Measurements from ENCODE around the gene WHAMM. TPM values are rescaled to one million over a fixed set of nuclear protein-coding genes. Genes with fewer than 3 reads are reported as not detected.

The WHAMM gene
- total RNA-seq, 1 donor from 2014 or later = 18.8 TPM

GRCh38 chr15:82845686-82846085, 36.3 kb downstream of the WHAMM start:
- no peak for TF ChIP-seq CTCF (IDR thresholded peaks at IDR 0.05)
- Histone ChIP-seq H3K4me1 (no peaks in the 10 kb centered on the region), H3K27ac (no peak overlapping the region), H3K4me3 (no peak overlapping the region), H3K9me3 (no peaks in the 10 kb centered on the region), H3K36me3 (no peaks in the 10 kb centered on the region), H3K27me3 (no peaks in the 10 kb centered on the region)
- intact Hi-C loops (cut with DNase I) = no loop called here
- no peak for DNase-seq (ENCODE audit: low spot score in 2 of 2)

GRCh38 chr15:82846621-82847020, 37.2 kb downstream of the WHAMM start:
- no peaks in the 10 kb centered on the region for H3K9me3 ChIP-seq
- no peak for TF ChIP-seq CTCF (IDR thresholded peaks at IDR 0.05)
- DNase-seq (ENCODE audit: low spot score in 2 of 2) = no peak
- H3K36me3 ChIP-seq = no peaks in the 10 kb centered on the region
- no peak overlapping the region for H3K4me3 ChIP-seq
- no peaks in the 10 kb centered on the region for H3K4me1 ChIP-seq
- no peak overlapping the region for H3K27ac ChIP-seq
- intact Hi-C loops (cut with DNase I) = no loop called here
- no peaks in the 10 kb centered on the region for H3K27me3 ChIP-seq

GRCh38 chr15:82847703-82848102, 38.3 kb downstream of the WHAMM start:
- intact Hi-C loops (cut with DNase I) = no loop called here
- no peak overlapping the region for H3K4me3 ChIP-seq
- H3K36me3 ChIP-seq = no peaks in the 10 kb centered on the region
- TF ChIP-seq CTCF (IDR thresholded peaks at IDR 0.05) = no peak
- H3K4me1 ChIP-seq = no peaks in the 10 kb centered on the region
- DNase-seq (ENCODE audit: low spot score in 2 of 2) = no peak
- no peaks in the 10 kb centered on the region for H3K27me3 ChIP-seq
- no peak overlapping the region for H3K27ac ChIP-seq
- H3K9me3 ChIP-seq = no peaks in the 10 kb centered on the region

GRCh38 chr15:82848241-82848993, 39.0 kb downstream of the WHAMM start:
- TF ChIP-seq CTCF (IDR thresholded peaks at IDR 0.05) = no peak
- intact Hi-C loops (cut with DNase I) = no loop called here
- Histone ChIP-seq H3K27me3 (no peaks in the 10 kb centered on the region), H3K27ac (no peak overlapping the region), H3K36me3 (no peaks in the 10 kb centered on the region), H3K9me3 (no peaks in the 10 kb centered on the region), H3K4me1 (no peaks in the 10 kb centered on the region), H3K4me3 (no peak overlapping the region)
- no peak for DNase-seq (ENCODE audit: low spot score in 2 of 2)

- intact Hi-C loops (cut with DNase I) = no loop called here
- DNase-seq (ENCODE audit: low spot score in 2 of 2) = peak in 1 of 2 donors; percentile 68
- Histone ChIP-seq H3K4me1 (no peaks in the 10 kb centered on the region), H3K27ac (no peak overlapping the region), H3K9me3 (no peaks in the 10 kb centered on the region), H3K27me3 (no peaks in the 10 kb centered on the region), H3K4me3 (peak overlapping the region in 1 of 2 donors; percentile 27), H3K36me3 (no peaks in the 10 kb centered on the region)
- peak in 2 of 3 experiments; percentile 25 to 59 for TF ChIP-seq CTCF (IDR thresholded peaks at IDR 0.05)
These were observed 40.4 kb downstream of the WHAMM start for GRCh38 chr15:82849556-82850512.
